SK-N-SH treated with all-trans-retinoic acid at 6 μM for 48 hours (cell line): ENCODE data around the gene ABHD17C.

Experiments used
- ATAC-seq: fragments of 200-7000 bp; cut with Tn5 transposase; 3 replicates; pipeline ENCODE4 v1.9.1; 2020; ENCODE audit warnings: mild to moderate bottlenecking, moderate library complexity
- ARNTL ChIP-seq: fragments of 450-650 bp; formaldehyde crosslinking; IDR thresholded peaks from 2 replicates; pipeline ENCODE4 v1.5.0; 2020; ENCODE audit warnings: low read depth, mild to moderate bottlenecking, moderate library complexity, borderline replicate concordance
- BACH2 ChIP-seq: fragments of 250-450 bp; sonication (Bioruptor Pico); IDR thresholded peaks from 2 replicates; pipeline ENCODE4 v1.9.0; 2021; ENCODE audit warnings: mild to moderate bottlenecking, borderline replicate concordance
- CSDC2 ChIP-seq: fragments of 250-450 bp; sonication (Bioruptor Pico); IDR thresholded peaks from 2 replicates; pipeline ENCODE4 v1.5.0; 2020; ENCODE audit warnings: mild to moderate bottlenecking, moderate library complexity
- ESRRG ChIP-seq: fragments of 250-450 bp; sonication (Bioruptor Pico); IDR thresholded peaks from 2 replicates; pipeline ENCODE4 v1.6.1; 2021; ENCODE audit warnings: mild to moderate bottlenecking
- GLIS3 ChIP-seq: fragments of 250-450 bp; sonication (Bioruptor Pico); IDR thresholded peaks from 2 replicates; pipeline ENCODE4 v1.5.0; 2020; ENCODE audit warnings: mild to moderate bottlenecking, moderate library complexity
- PPARA ChIP-seq: fragments of 250-450 bp; sonication (Bioruptor Pico); IDR thresholded peaks from 2 replicates; pipeline ENCODE4 v1.5.0; 2020; ENCODE audit warnings: mild to moderate bottlenecking, borderline replicate concordance
- RARB ChIP-seq: fragments of 250-450 bp; sonication (Bioruptor Pico); IDR thresholded peaks from 2 replicates; pipeline ENCODE4 v1.8.0; 2021; ENCODE audit warnings: mild to moderate bottlenecking, moderate library complexity
- SNAI2 ChIP-seq: fragments of 250-450 bp; sonication (Bioruptor Pico); IDR thresholded peaks from 2 replicates; pipeline ENCODE4 v1.5.0; 2020; ENCODE audit warnings: mild to moderate bottlenecking, moderate library complexity
- ZC3H10 ChIP-seq: fragments of 250-450 bp; sonication (Bioruptor Pico); IDR thresholded peaks from 2 replicates; pipeline ENCODE4 v1.5.1; 2021; ENCODE audit warnings: mild to moderate bottlenecking, moderate library complexity
- ZFP3 ChIP-seq: fragments of 250-450 bp; sonication (Bioruptor Pico); IDR thresholded peaks from 2 replicates; pipeline ENCODE4 v1.5.0; 2020; ENCODE audit warnings: mild to moderate bottlenecking, moderate library complexity
- ZFP30 ChIP-seq: fragments of 450-650 bp; formaldehyde crosslinking; IDR thresholded peaks from 2 replicates; pipeline ENCODE4 v1.5.0; 2022; ENCODE audit warnings: mild to moderate bottlenecking, moderate library complexity
- ZNF70 ChIP-seq: fragments of 450-650 bp; formaldehyde crosslinking; IDR thresholded peaks from 2 replicates; pipeline ENCODE4 v1.5.0; 2020; ENCODE audit warnings: mild to moderate bottlenecking, moderate library complexity
- ZNF8 ChIP-seq: fragments of 450-650 bp; formaldehyde crosslinking; IDR thresholded peaks from 2 replicates; pipeline ENCODE4 v1.5.0; 2020; ENCODE audit warnings: mild to moderate bottlenecking, moderate library complexity
- TF ChIP-seq, protein P1 (sequence below): fragments of 250-450 bp; sonication (Bioruptor Pico); IDR thresholded peaks from 2 replicates; pipeline ENCODE4 v1.5.1; 2021; ENCODE audit warnings: mild to moderate bottlenecking, moderate library complexity
- TF ChIP-seq, protein P2 (sequence below): fragments of 250-450 bp; sonication (Bioruptor Pico); IDR thresholded peaks from 2 replicates; pipeline ENCODE4 v1.5.0; 2020; ENCODE audit warnings: mild to moderate bottlenecking, moderate library complexity
- TF ChIP-seq, protein P3 (sequence below): fragments of 250-450 bp; sonication (Bioruptor Pico); IDR thresholded peaks from 2 replicates; pipeline ENCODE4 v1.8.0; 2021; ENCODE audit warnings: low read depth, mild to moderate bottlenecking, moderate library complexity, borderline replicate concordance
- TF ChIP-seq, protein P4 (sequence below): fragments of 250-450 bp; sonication (Bioruptor Pico); IDR thresholded peaks from 2 replicates; pipeline ENCODE4 v1.5.1; 2020; ENCODE audit warnings: low read depth, mild to moderate bottlenecking, moderate library complexity

Gene ABHD17C

DNA sequence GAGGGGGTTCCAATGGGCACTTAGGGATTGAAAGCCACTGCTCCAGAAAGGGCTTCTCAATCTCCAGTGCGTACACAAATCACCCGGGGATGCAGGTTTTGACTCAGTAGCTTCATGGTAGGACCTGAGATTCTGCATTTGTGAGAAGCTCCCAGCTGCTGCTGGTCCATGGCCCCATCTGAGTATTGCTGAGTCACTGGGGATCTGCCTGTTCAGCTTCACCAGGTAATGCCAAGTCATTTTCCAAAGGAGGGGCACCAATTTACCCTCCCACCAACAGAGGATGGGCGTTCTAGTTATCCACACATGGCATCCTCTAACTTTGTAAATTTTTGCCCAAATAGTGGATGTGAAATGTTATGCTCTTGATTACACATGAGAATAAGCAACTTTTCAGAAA, 71.2 kb downstream of the ABHD17C start:
- ATAC-seq, result no peak
- TF ChIP-seq, protein P1, sequence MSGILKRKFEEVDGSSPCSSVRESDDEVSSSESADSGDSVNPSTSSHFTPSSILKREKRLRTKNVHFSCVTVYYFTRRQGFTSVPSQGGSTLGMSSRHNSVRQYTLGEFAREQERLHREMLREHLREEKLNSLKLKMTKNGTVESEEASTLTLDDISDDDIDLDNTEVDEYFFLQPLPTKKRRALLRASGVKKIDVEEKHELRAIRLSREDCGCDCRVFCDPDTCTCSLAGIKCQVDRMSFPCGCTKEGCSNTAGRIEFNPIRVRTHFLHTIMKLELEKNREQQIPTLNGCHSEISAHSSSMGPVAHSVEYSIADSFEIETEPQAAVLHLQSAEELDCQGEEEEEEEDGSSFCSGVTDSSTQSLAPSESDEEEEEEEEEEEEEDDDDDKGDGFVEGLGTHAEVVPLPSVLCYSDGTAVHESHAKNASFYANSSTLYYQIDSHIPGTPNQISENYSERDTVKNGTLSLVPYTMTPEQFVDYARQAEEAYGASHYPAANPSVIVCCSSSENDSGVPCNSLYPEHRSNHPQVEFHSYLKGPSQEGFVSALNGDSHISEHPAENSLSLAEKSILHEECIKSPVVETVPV (CRISPR knock-in tag), result no peak
- TF ChIP-seq, protein P2, sequence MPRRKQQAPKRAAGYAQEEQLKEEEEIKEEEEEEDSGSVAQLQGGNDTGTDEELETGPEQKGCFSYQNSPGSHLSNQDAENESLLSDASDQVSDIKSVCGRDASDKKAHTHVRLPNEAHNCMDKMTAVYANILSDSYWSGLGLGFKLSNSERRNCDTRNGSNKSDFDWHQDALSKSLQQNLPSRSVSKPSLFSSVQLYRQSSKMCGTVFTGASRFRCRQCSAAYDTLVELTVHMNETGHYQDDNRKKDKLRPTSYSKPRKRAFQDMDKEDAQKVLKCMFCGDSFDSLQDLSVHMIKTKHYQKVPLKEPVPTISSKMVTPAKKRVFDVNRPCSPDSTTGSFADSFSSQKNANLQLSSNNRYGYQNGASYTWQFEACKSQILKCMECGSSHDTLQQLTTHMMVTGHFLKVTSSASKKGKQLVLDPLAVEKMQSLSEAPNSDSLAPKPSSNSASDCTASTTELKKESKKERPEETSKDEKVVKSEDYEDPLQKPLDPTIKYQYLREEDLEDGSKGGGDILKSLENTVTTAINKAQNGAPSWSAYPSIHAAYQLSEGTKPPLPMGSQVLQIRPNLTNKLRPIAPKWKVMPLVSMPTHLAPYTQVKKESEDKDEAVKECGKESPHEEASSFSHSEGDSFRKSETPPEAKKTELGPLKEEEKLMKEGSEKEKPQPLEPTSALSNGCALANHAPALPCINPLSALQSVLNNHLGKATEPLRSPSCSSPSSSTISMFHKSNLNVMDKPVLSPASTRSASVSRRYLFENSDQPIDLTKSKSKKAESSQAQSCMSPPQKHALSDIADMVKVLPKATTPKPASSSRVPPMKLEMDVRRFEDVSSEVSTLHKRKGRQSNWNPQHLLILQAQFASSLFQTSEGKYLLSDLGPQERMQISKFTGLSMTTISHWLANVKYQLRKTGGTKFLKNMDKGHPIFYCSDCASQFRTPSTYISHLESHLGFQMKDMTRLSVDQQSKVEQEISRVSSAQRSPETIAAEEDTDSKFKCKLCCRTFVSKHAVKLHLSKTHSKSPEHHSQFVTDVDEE (CRISPR knock-in tag), result no peak
- TF ChIP-seq ARNTL (no peak), RARB (CRISPR knock-in tag) (no peak)
- TF ChIP-seq, protein P3, sequence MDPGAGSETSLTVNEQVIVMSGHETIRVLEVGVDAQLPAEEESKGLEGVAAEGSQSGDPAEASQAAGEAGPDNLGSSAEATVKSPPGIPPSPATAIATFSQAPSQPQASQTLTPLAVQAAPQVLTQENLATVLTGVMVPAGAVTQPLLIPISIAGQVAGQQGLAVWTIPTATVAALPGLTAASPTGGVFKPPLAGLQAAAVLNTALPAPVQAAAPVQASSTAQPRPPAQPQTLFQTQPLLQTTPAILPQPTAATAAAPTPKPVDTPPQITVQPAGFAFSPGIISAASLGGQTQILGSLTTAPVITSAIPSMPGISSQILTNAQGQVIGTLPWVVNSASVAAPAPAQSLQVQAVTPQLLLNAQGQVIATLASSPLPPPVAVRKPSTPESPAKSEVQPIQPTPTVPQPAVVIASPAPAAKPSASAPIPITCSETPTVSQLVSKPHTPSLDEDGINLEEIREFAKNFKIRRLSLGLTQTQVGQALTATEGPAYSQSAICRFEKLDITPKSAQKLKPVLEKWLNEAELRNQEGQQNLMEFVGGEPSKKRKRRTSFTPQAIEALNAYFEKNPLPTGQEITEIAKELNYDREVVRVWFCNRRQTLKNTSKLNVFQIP (CRISPR knock-in tag), result no peak

DNA sequence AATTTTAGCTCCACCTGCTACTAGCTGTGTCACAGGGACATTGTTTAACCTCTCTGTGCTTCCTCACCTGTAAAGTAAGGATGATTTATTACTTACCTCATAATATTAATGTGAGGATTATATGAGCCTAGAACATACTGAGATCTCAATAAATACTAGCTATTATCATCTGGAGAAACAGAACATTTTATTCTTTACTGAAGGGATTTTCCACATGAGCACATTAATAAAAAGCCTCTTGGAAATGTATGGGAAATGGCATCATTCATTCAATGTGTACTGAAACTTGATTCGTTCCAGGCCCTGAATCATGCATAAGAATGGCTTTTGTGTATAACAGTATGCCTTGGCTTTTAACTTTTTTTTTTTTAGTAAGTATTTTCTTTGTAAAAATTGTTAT, 73.0 kb downstream of the ABHD17C start:
- ATAC-seq, result no peak
- TF ChIP-seq SNAI2 (CRISPR knock-in tag) (no peak), ARNTL (no peak), ZC3H10 (no peak), ZFP30 (CRISPR knock-in tag) (no peak), BACH2 (CRISPR knock-in tag) (no peak), ESRRG (no peak), ZFP3 (CRISPR knock-in tag) (no peak), CSDC2 (CRISPR knock-in tag) (no peak)
- TF ChIP-seq, protein P1 (CRISPR knock-in tag), result no peak
- TF ChIP-seq, protein P4, sequence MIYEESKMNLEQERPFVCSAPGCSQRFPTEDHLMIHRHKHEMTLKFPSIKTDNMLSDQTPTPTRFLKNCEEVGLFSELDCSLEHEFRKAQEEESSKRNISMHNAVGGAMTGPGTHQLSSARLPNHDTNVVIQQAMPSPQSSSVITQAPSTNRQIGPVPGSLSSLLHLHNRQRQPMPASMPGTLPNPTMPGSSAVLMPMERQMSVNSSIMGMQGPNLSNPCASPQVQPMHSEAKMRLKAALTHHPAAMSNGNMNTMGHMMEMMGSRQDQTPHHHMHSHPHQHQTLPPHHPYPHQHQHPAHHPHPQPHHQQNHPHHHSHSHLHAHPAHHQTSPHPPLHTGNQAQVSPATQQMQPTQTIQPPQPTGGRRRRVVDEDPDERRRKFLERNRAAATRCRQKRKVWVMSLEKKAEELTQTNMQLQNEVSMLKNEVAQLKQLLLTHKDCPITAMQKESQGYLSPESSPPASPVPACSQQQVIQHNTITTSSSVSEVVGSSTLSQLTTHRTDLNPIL (CRISPR knock-in tag), result no peak
- TF ChIP-seq, protein P2 (CRISPR knock-in tag), result no peak

DNA sequence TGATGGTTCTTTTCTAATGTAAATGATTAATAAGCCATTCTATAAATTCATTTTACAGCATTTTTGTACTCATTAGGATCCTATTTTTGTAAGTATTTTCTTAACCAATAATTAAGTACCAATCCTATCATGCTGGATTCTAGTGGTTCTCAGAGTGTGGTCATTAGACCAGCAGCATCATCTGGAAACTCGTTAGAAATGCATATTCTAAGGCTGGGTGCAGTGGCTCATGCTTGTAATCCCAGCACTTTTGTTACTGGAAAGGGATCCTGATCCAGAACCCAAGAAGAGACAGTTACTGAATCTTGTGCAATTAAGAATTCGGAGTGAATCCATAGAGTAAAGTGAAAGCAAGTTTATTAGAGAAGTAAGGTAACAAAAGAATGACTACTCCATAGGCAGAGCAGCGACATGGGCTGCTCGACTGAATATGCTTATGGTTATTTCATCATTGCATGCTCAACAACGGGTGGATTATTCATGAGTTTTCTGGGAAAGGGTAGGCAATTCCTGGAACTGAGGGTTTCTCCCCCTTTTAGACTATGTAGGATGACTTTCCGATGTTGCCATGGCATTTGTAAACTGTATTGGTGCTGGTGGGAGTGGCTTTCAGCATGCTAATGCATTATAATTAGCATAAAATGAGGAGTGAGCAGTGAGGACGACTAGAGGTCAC, 74.2 kb downstream of the ABHD17C start:
- ATAC-seq, result no peak
- TF ChIP-seq GLIS3 (no peak), ZNF70 (no peak), ZC3H10 (no peak), PPARA (CRISPR knock-in tag) (no peak), SNAI2 (CRISPR knock-in tag) (no peak), ZNF8 (CRISPR knock-in tag) (no peak), BACH2 (CRISPR knock-in tag) (no peak)
- TF ChIP-seq, protein P2 (CRISPR knock-in tag), result no peak
